LNCaP clone FGC (cell line): Measurements from ENCODE around the gene CDYL.

Source experiments
- DNase-seq: peaks from one replicate; pipeline ENCODE4 v3.0.0-alpha.2; 2011; ENCODE audit warnings: low read depth
- H3K4me3 ChIP-seq: 2 replicates; pipeline ENCODE4 v1.5.1; 2011; ENCODE audit warnings: mild to moderate bottlenecking, low read depth, low read length, control low read depth
- CTCF ChIP-seq: IDR thresholded peaks from 2 replicates; pipeline ENCODE4 v1.5.1; 2012; ENCODE audit warnings: mild to moderate bottlenecking; ENCODE audit not compliant: control insufficient read depth, insufficient read depth; ENCODE audit errors: extremely low read depth

CDYL gene

DNA sequence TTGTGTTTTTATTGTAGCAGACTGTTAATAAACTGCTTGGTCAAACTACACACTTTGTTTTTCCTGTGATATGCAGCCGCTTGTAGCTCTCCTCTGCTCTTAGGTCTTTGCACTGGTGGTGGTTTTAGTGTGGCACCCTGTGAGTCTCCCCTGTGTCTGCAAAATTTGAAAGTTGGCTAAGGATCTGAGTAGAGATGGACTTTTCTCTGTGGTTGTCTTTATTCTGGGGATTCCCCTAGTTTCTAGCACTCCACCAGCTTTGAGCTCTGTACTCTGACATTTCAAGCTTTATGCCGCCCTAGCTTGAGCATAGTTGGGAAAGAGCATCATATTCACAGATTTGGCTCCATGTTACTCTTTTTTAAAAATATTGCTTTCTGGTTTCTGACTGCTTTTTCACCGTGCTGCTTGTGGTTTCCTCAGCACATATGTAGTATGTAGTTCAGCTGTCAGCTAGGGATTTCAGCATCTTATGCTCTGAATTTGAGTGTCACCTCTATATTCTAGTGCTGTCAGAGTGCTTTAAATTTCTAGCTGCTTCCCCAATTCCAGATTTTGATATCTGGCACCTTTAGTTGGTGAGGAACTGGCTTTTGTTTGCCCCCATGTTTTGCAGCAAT is 25.4 kb downstream of the CDYL start:
- no peak for TF ChIP-seq CTCF
- no peak overlapping the region for H3K4me3 ChIP-seq

GRCh38 chr6:4802312-4802935 is 26.2 kb downstream of the CDYL start:
- H3K4me3 ChIP-seq = no peak overlapping the region
- no peak for TF ChIP-seq CTCF
- DNase-seq = no peak

More for the DNA sequence above, 25.4 kb downstream of the CDYL start:
- DNase-seq = no peak

GRCh38 chr6:4803343-4803744 is 27.1 kb downstream of the CDYL start:
- DNase-seq = no peak
- H3K4me3 ChIP-seq = no peak overlapping the region
- TF ChIP-seq CTCF = no peak

- DNase-seq = no peak
- no peak for TF ChIP-seq CTCF
- no peak overlapping the region for H3K4me3 ChIP-seq
Observed at GRCh38 chr6:4804095-4804494, 27.9 kb downstream of the CDYL start.

DNA sequence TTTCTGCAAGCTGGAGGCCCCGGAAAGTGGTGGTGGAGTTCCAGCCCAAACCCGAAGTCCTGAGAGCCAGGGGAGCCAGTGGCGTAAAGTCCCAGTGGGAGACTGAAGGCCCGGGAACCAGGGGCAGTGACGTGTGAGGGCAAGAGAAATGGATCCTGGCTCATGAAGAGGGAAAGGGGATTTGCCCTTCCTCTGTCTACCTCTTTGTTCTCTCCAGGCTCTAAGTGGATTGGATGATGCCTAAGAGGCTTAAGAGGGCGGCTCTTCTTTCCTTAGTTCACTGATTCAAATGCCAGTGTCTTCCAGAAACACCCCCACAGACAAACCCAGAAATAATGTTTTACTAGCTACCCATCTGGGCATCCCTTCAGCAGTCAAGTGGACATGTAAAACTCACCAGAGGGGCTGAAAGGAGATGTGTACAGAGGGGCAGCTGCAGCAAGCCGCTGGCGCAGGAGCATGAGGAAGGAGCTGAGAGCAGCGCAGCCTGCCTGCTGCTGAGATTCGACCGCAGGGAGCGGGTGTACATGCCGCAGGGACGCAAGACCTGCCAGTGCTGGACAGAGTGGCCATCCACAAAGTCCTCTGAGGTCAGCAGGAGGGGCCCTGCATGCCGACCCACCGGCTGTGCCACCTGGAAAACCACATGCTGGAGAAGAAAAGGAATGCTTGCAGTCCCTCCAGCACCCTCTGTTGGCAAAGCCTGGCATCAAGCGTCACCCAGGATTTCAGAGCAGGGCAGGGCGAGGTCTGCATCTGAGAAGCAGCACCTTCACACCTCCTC is 29.5 kb downstream of the CDYL start:
- DNase-seq = no peak
- peak; percentile 70 for TF ChIP-seq CTCF
- no peak overlapping the region for H3K4me3 ChIP-seq

- TF ChIP-seq CTCF = no peak
Observed at GRCh38 chr6:4806337-4806725, 30.1 kb downstream of the CDYL start.

More at GRCh38 chr6:4806337-4806725, 30.1 kb downstream of the CDYL start:
- DNase-seq = no peak
- no peak overlapping the region for H3K4me3 ChIP-seq
